Gastrocnemius medialis (tissue), 4 donors: ENCODE results near the gene RMND1.

ENCODE experiments used
- CTCF ChIP-seq, 5 experiments: fragments of 450-650 bp in 3 of 5; fragments of 200-600 bp in 2 of 5; sonication (generic) in 2 of 5; IDR thresholded peaks in 4 of 5; conservative IDR thresholded peaks in 1 of 5; 1 replicate in 4 of 5; 2 replicates in 1 of 5; pipeline ENCODE4 v1.5.1; 2016 to 2019; ENCODE audit warnings: antibody characterized with exemption in 5 of 5, mild to moderate bottlenecking in 3 of 5, moderate library complexity in 3 of 5
- POLR2A ChIP-seq, 2 donors: fragments of 450-650 bp; IDR thresholded peaks; one replicate each; pipeline ENCODE4 v1.6.1; 2017; ENCODE audit warnings: antibody characterized with exemption in 2 of 2, mild to moderate bottlenecking in 2 of 2, moderate library complexity in 2 of 2

- TF ChIP-seq CTCF (IDR thresholded peaks at IDR 0.05 in 4 of 5, conservative IDR thresholded peaks at IDR 0.05 in 1 of 5) = no peak
- no peak for TF ChIP-seq POLR2A (IDR thresholded peaks at IDR 0.05)
These were observed 11.4 kb downstream of the RMND1 start for GRCh38 chr6:151440498-151440897.
